ENCODE results near the gene AMPD3.

Gene AMPD3

DNA sequence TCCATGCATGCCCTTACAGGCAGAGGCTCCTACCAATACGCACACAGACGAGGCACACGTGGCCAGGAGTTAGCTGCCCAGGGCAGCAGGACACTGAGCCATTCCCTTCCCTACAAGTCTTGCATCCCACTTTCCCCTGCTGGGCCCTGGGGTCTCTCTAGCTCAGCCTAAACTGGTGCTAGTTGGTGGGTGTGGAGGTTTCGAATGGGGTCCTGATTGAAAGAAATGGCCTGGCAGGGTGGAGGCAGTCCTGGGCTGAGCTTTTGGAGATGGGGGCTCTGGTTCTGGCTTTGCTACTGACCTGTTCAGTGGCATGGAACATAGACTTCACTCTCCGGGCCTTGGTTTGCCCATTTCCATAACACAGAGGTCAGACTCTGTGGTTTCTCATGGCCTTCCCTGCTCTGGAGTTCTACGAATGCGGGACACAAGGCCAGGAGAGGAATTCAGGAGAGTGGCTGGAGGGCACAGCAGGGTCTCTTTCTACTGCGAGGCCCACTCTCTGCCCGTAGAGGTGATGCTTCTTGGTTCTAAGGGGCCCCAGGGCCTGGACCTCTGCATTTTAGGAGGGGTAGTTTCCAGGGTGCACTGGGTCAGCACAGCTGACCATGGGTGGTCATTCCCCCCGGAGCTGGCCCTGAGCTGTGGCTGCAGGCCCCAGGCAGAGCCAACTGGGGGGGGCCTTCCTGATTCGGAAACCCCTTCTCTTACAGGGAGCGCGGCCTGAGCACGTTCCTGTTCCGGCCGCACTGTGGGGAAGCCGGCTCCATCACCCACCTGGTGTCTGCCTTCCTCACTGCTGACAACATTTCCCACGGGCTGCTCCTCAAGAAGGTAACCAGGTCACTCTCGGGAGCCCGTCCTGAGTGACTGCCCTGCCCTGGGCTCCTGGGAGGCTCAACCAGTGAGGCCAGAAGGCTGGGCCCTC lies 46.0 kb downstream of the AMPD3 start:
- DNase-seq (ENCODE audit: extremely low read depth, low read depth): no peak
- TF ChIP-seq, protein P1, sequence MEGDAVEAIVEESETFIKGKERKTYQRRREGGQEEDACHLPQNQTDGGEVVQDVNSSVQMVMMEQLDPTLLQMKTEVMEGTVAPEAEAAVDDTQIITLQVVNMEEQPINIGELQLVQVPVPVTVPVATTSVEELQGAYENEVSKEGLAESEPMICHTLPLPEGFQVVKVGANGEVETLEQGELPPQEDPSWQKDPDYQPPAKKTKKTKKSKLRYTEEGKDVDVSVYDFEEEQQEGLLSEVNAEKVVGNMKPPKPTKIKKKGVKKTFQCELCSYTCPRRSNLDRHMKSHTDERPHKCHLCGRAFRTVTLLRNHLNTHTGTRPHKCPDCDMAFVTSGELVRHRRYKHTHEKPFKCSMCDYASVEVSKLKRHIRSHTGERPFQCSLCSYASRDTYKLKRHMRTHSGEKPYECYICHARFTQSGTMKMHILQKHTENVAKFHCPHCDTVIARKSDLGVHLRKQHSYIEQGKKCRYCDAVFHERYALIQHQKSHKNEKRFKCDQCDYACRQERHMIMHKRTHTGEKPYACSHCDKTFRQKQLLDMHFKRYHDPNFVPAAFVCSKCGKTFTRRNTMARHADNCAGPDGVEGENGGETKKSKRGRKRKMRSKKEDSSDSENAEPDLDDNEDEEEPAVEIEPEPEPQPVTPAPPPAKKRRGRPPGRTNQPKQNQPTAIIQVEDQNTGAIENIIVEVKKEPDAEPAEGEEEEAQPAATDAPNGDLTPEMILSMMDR (IDR thresholded peaks at IDR 0.05; ENCODE audit: low read depth, low read length, missing control alignments): no peak

DNA sequence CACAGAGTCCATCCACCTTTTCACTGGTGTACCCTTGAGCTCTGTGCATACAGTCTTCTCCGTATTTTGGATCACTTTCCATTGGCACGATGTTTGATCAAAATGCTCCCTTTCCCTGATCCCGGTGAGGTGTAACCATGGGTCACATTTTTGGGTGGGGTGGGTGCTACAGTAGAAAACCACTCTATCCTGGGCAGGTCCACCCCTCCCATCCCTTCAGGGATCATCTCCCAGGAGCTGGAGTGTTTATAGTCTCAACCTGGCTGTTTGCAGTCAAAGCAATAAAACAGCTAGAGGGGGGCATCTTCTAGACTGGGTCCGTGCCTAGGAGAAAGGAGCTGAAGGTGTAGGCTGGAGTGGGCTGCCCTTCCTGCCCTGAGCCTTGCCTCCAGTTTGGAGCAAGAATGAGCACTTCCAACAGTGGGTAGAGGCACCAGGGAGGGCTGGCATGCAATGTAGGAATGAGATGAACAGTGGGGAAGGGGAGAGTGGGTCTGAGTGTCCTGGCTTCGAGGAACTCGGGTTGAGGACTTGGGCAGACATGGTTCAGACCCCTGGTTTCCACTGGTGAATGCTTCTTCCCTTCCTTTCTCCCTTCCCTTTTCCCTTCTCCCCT lies 47.1 kb downstream of the AMPD3 start:
- DNase-seq (ENCODE audit: extremely low read depth, low read depth): no peak
- TF ChIP-seq, protein P1 (IDR thresholded peaks at IDR 0.05; ENCODE audit: low read depth, low read length, missing control alignments): no peak
- H3K4me3 ChIP-seq (replicated peaks; ENCODE audit: low read depth, low read length): no peak overlapping the region

More for the DNA sequence above, 46.0 kb downstream of the AMPD3 start:
- H3K4me3 ChIP-seq (replicated peaks; ENCODE audit: low read depth, low read length): no peak overlapping the region

DNA sequence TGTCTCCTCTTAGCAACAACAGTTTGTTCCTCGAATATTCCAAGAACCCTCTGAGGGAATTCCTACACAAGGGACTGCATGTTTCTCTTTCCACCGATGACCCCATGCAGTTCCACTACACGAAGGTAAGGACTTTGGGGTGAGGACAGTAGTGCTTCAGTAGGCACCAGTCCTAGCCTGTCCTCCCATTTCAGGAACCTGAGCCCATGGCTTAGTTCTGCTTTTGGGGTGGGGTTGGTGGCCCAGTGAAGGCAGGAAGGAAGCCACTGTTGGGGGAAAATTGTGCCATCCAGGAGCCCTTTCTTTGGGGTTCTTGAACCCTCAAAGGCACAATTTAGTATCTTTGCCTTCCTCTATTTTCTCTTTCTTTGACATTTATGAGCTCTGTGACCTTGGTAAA lies 47.7 kb downstream of the AMPD3 start:
- DNase-seq (ENCODE audit: extremely low read depth, low read depth): no peak
- TF ChIP-seq, protein P1 (IDR thresholded peaks at IDR 0.05; ENCODE audit: low read depth, low read length, missing control alignments): no peak
- H3K4me3 ChIP-seq (replicated peaks; ENCODE audit: low read depth, low read length): no peak overlapping the region

DNA sequence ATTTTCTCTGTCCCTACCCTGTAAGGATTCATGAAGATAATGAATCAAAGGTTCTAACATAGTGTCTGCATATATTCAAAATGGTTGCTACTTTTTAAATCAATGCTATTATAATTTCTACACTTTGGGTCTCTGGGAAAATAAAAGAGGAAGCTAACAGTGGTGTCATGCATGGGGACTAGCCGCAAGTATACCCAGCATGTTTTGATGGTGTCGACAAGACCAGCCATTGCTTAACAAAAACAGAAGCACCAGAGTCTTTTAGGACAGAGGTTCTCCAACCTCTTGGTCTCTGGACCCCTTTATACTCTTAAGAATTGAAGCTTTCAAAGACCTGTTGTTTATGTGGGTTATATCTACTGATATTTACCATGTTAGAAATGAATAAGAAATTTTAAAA lies 48.2 kb downstream of the AMPD3 start:
- TF ChIP-seq, protein P1 (IDR thresholded peaks at IDR 0.05; ENCODE audit: low read depth, low read length, missing control alignments): no peak
- DNase-seq (ENCODE audit: extremely low read depth, low read depth): no peak

DNA sequence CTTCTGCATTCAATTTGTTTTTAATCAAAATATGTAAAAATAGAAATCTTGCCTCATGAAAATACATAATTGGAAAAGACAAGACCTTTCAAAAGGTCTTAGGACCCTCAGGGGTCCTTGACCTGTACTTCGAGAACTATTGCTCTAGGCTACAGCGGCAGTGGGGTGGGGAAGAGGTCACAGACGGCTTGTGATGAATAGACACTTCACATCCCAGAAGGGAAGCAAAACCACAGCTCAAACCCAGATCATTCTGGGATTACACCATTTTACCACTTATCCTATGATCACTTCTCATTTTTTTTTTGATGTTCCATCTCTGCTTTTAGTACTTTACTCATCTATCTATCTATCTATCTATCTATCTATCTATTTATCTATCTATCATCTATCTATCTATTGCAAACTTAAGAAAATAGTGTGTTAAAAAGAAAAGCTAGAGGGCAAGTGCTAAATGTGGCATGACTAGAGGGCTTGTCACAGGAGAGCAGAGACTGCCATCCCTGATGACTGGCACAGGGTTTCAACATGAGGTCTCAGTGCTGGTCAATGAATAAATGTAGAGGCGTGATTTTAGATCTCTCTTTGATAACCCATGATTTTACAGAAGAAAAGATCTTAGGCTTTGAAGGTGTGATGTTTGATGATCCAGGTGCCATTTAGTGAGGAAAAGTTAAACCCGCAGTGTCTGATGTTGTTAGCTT lies 48.9 kb downstream of the AMPD3 start:
- TF ChIP-seq, protein P1 (IDR thresholded peaks at IDR 0.05; ENCODE audit: low read depth, low read length, missing control alignments): no peak
- DNase-seq (ENCODE audit: extremely low read depth, low read depth): no peak
- H3K4me3 ChIP-seq (replicated peaks; ENCODE audit: low read depth, low read length): no peak overlapping the region

More for the DNA sequence above, 48.2 kb downstream of the AMPD3 start:
- H3K4me3 ChIP-seq (replicated peaks; ENCODE audit: low read depth, low read length): no peak overlapping the region

DNA sequence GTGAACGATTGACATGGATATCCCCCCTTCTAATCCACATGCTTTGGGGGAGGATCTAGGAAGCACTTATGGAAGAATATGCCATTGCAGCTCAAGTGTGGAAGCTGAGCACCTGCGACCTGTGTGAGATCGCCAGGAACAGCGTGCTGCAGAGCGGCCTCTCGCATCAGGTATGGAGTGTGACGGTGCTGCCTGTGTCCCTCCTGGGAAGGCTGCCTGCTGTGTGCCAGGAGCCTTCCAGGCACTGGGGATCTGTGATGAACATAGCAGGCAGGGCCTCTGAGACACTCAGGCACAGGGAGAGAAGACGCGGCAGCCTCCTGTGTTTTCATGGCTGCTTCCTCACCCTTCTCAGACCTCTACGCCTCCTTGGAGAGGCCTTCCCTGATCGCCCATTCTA lies 49.4 kb downstream of the AMPD3 start:
- H3K4me3 ChIP-seq (replicated peaks; ENCODE audit: low read depth, low read length): no peak overlapping the region
- TF ChIP-seq, protein P1 (IDR thresholded peaks at IDR 0.05; ENCODE audit: low read depth, low read length, missing control alignments): no peak
- no peak for DNase-seq (ENCODE audit: extremely low read depth, low read depth)

All from HFF-Myc (cell line).